Transverse colon (tissue), 4 donors: Measurements from ENCODE around the gene LRCOL1. TPM values are rescaled to one million over a fixed set of nuclear protein-coding genes. Genes with fewer than 3 reads are reported as not detected.

Experiments used
- DNase-seq: peaks from one replicate; pipeline ENCODE4 v3.0.0-alpha.2; 2019
- H3K27ac ChIP-seq, 4 donors: fragments of 200-600 bp; sonication (generic); 2 replicates each; pipeline ENCODE4 v1.5.1; 2016 to 2018; ENCODE audit warnings: inconsistent platforms in 4 of 4
- H3K27me3 ChIP-seq: fragments of 200-600 bp; sonication (generic); 2 replicates; pipeline ENCODE4 v1.5.1; 2017; ENCODE audit warnings: inconsistent platforms
- H3K36me3 ChIP-seq, 4 donors: fragments of 200-600 bp; sonication (generic); 2 replicates each; pipeline ENCODE4 v1.5.1; 2017 to 2019; ENCODE audit warnings: inconsistent platforms in 4 of 4
- H3K4me1 ChIP-seq, 4 donors: fragments of 200-600 bp; sonication (generic); 2 replicates each; pipeline ENCODE4 v1.5.1; 2017 to 2020; ENCODE audit warnings: inconsistent platforms in 4 of 4
- H3K4me3 ChIP-seq, 4 donors: fragments of 200-600 bp; sonication (generic); 1 replicate in 1 of 4; 2 replicates in 3 of 4; pipeline versions ENCODE4 v1.5.1 to v1.6.1; 2017 to 2019; ENCODE audit warnings: inconsistent platforms in 4 of 4
- H3K9me3 ChIP-seq, 2 donors: fragments of 200-600 bp; sonication (generic); 2 replicates each; pipeline ENCODE4 v1.5.1; 2017 to 2019; ENCODE audit warnings: inconsistent platforms in 2 of 2
- CTCF ChIP-seq, 5 experiments: fragments of 200-600 bp in 3 of 5; fragments of 450-650 bp in 2 of 5; sonication (generic) in 3 of 5; IDR thresholded peaks; 1 replicate in 2 of 5; 2 replicates in 3 of 5; pipeline ENCODE4 v1.5.1; 2016 to 2017; ENCODE audit warnings: antibody characterized with exemption in 5 of 5, inconsistent platforms in 3 of 5, mild to moderate bottlenecking in 2 of 5, moderate library complexity in 1 of 5
- EP300 ChIP-seq: sonication (generic); formaldehyde crosslinking; IDR thresholded peaks from one replicate; pipeline ENCODE4 v1.6.1; 2017; ENCODE audit warnings: antibody characterized with exemption, low read depth
- POLR2A ChIP-seq: fragments of 450-650 bp; IDR thresholded peaks from one replicate; pipeline ENCODE4 v1.6.1; 2016; ENCODE audit warnings: antibody characterized with exemption, mild to moderate bottlenecking, moderate library complexity
- POLR2AphosphoS5 ChIP-seq, 3 donors: sonication (generic); formaldehyde crosslinking; IDR thresholded peaks; one replicate each; pipeline ENCODE4 v1.6.1; 2016; ENCODE audit warnings: antibody characterized with exemption in 3 of 3
- WGBS, 2 donors: methylation state at CpG; one replicate each; pipeline ENCODE4 v1.1.5; 2018; ENCODE audit warnings: low coverage in 1 of 2; 5-methylcytosine and 5-hydroxymethylcytosine counted together
- in situ Hi-C, 4 donors: fragments of 200-750 bp; cut with MboI; loops; one replicate each; pipeline versions ENCODE4 v1.15.0 to v1.15.1; 2017; ENCODE audit warnings: low sequenced_read_pairs in 3 of 4, low pct_ligation_motif_present in 1 of 4, low pct_unique_long_range_greater_than_20kb in 1 of 4
- intact Hi-C: fragments of 100-400 bp; cut with DNase I; formaldehyde crosslinking; loops from one replicate; pipeline ENCODE4 v1.15.1; 2023; ENCODE audit warnings: low total_unique reads
- total RNA-seq, 4 donors: library from RNA; depleted of rRNA; stranded (reverse); fragments of >200 nt; gene quantifications; one replicate each; pipeline ENCODE4 v1.1.0, GENCODE V29; 2016

Gene LRCOL1
- total RNA-seq, 4 donors from 2014 or later = not detected

GRCh38 chr12:132578118-132578517, 32.3 kb downstream of the LRCOL1 start:
- no peaks in the 10 kb centered on the region for H3K9me3 ChIP-seq
- no peaks in the 10 kb centered on the region for H3K27me3 ChIP-seq
- H3K4me1 ChIP-seq = no peaks in the 10 kb centered on the region
- no peak for TF ChIP-seq POLR2A
- no peak for TF ChIP-seq POLR2AphosphoS5 (IDR thresholded peaks at IDR 0.05)
- no peak for TF ChIP-seq EP300
- TF ChIP-seq CTCF (IDR thresholded peaks at IDR 0.05) = no peak
- in situ Hi-C loops = no loop called here
- H3K4me3 ChIP-seq = no peak overlapping the region
- H3K27ac ChIP-seq = no peak overlapping the region
- 84% methylated on average over 10 of the region's 11 CpGs; no CpG with 5 or more reads in 1 of the 2 donors for WGBS, 2 donors
- intact Hi-C loops = no loop called here
- no peaks in the 10 kb centered on the region for H3K36me3 ChIP-seq
- no peak for DNase-seq

GRCh38 chr12:132577191-132577920, 33.0 kb downstream of the LRCOL1 start:
- 86% methylated on average over 20 of the region's 22 CpGs; no CpG with 5 or more reads in 1 of the 2 donors for WGBS, 2 donors
- no peaks in the 10 kb centered on the region for H3K4me1 ChIP-seq

GRCh38 chr12:132576701-132577100, 33.7 kb downstream of the LRCOL1 start:
- Histone ChIP-seq H3K9me3 (no peaks in the 10 kb centered on the region), H3K27me3 (no peaks in the 10 kb centered on the region), H3K4me3 (no peak overlapping the region), H3K36me3 (no peaks in the 10 kb centered on the region), H3K4me1 (no peaks in the 10 kb centered on the region), H3K27ac (no peak overlapping the region)
- no peak for DNase-seq
- in situ Hi-C loops (no loop called here), intact Hi-C loops (no loop called here)
- TF ChIP-seq EP300 (no peak), POLR2A (no peak), POLR2AphosphoS5 (IDR thresholded peaks at IDR 0.05) (no peak), CTCF (IDR thresholded peaks at IDR 0.05) (no peak)
- 95% methylated on average over 12 of the region's 12 CpGs; no CpG with 5 or more reads in 1 of the 2 donors for WGBS, 2 donors

More at GRCh38 chr12:132577191-132577920, 33.0 kb downstream of the LRCOL1 start:
- Histone ChIP-seq H3K27me3 (no peaks in the 10 kb centered on the region), H3K36me3 (no peaks in the 10 kb centered on the region), H3K9me3 (no peaks in the 10 kb centered on the region), H3K27ac (no peak overlapping the region), H3K4me3 (no peak overlapping the region)
- intact Hi-C loops (no loop called here), in situ Hi-C loops (no loop called here)
- DNase-seq = no peak
- TF ChIP-seq CTCF (IDR thresholded peaks at IDR 0.05) (no peak), POLR2A (no peak), POLR2AphosphoS5 (IDR thresholded peaks at IDR 0.05) (no peak), EP300 (no peak)

GRCh38 chr12:132575661-132576060, 34.7 kb downstream of the LRCOL1 start:
- intact Hi-C loops = no loop called here
- no peak for DNase-seq
- Histone ChIP-seq H3K36me3 (no peaks in the 10 kb centered on the region), H3K4me3 (no peak overlapping the region), H3K9me3 (no peaks in the 10 kb centered on the region), H3K27ac (no peak overlapping the region), H3K4me1 (no peaks in the 10 kb centered on the region), H3K27me3 (no peaks in the 10 kb centered on the region)
- WGBS, 2 donors = 94% methylated on average over 10 of the region's 11 CpGs; no CpG with 5 or more reads in 1 of the 2 donors
- in situ Hi-C loops = no loop called here
- TF ChIP-seq CTCF (IDR thresholded peaks at IDR 0.05) = no peak
- no peak for TF ChIP-seq POLR2AphosphoS5 (IDR thresholded peaks at IDR 0.05)
- no peak for TF ChIP-seq EP300
- TF ChIP-seq POLR2A = no peak
